ENCODE results near the gene RNF217.

The RNF217 gene

DNA sequence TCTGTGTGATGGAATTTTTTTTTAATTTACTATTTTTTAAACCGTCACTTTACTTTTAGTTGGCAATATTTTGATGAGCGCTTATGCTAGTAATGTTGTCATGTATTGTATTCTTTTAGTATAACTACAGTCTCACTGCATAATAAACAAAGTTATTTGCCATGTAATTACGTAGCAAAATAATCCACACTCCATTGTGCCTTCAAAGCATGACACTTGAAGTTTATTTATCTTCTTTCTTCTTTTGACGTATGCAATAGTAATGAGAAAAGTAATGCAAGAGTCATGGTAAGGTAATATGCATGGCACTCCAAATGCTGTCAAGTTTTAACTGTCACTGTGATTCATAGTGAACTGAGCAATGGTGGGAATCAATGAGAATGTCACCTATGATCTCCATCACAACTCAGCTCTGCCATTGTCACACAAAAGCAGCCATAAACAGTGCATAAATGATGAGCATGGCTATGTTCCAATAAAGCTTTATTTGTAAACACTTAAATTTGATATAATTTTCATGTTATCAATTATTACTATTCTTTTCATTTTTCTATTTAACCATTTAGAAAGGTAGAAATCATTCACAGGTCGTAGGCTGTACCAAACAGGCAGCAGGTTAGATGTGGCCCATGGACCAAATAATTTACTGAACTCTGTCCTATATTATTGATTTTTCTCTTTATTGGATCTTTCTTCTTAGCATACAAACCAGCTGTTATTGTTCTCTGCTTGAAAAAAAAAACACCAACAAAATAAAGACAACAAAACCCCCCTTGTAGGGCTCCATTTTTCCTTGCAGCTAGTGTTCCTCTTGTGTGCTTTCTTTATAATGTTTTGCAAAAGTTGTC lies 27.1 kb downstream of the RNF217 start:
- H3K4me3 ChIP-seq (ENCODE audit: low read depth, low read length): no peak overlapping the region
- TF ChIP-seq, protein P1, sequence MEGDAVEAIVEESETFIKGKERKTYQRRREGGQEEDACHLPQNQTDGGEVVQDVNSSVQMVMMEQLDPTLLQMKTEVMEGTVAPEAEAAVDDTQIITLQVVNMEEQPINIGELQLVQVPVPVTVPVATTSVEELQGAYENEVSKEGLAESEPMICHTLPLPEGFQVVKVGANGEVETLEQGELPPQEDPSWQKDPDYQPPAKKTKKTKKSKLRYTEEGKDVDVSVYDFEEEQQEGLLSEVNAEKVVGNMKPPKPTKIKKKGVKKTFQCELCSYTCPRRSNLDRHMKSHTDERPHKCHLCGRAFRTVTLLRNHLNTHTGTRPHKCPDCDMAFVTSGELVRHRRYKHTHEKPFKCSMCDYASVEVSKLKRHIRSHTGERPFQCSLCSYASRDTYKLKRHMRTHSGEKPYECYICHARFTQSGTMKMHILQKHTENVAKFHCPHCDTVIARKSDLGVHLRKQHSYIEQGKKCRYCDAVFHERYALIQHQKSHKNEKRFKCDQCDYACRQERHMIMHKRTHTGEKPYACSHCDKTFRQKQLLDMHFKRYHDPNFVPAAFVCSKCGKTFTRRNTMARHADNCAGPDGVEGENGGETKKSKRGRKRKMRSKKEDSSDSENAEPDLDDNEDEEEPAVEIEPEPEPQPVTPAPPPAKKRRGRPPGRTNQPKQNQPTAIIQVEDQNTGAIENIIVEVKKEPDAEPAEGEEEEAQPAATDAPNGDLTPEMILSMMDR (IDR thresholded peaks at IDR 0.05; ENCODE audit: borderline replicate concordance, insufficient read depth, low read depth, low read length): no peak

DNA sequence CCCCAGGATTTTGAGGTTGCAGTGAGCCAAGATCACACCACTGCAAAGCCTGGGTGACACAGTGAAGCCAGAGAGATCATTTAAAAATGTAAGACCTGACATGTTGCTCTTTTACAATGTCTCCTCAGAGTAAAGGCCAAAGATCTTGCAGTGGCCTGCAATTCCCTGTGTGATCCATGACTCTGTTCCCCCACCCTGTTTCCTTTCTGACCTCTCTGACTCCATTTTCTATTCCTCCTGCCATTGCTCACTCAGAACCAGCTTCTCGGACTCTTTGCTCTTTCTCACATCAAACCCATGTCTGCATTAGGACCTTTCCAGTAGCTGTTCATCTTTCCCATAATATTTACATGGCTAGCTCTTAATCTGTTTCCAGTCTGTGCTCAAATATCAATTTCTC lies 28.8 kb downstream of the RNF217 start:
- no peak overlapping the region for H3K4me3 ChIP-seq (ENCODE audit: low read depth, low read length)
- TF ChIP-seq, protein P1 (IDR thresholded peaks at IDR 0.05; ENCODE audit: borderline replicate concordance, insufficient read depth, low read depth, low read length): no peak

DNA sequence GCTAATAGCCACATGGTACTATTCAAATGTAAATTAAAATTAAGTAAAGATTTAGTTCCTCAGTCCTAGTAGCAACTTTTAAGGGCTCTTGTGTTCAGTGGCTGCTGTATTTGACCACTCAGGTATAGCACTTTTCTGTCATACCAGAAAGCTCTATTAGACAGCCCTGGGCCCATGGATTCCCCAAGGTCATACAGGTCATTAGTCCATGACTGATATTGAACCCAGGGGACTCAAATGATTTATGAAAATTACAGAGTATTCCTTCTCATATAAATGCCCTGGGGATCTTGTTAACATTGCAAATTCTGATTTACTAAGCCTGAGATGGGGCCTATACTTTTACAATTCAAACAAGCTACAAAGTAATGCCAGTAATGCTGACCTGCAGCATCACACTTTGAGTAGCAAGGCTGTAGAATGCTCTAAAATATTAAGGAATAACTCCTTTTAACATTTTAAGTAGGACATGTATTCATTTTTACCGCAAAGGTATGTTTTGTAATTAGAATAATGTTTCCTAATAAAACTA lies 29.6 kb downstream of the RNF217 start:
- no peak overlapping the region for H3K4me3 ChIP-seq (ENCODE audit: low read depth, low read length)
- TF ChIP-seq, protein P1 (IDR thresholded peaks at IDR 0.05; ENCODE audit: borderline replicate concordance, insufficient read depth, low read depth, low read length): no peak

DNA sequence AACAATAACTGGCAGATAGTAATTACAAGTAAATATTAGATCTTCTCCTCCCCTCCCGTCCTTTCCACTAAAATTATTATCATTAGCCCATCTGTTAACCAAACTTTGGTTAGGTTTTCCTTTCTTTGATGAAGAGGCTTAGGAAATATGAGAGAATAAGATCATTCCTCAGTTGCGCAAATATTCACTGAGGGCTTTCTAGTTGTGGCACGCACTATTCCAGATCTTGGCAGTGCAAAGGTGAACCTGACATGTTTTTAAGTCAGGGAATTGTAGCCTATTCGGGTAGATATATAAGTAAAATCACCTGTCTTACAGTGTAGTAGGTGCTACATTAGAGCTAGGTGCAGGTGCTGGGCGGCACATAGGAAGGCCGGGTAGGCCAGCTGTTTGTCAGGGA lies 31.1 kb downstream of the RNF217 start:
- TF ChIP-seq, protein P1 (IDR thresholded peaks at IDR 0.05; ENCODE audit: borderline replicate concordance, insufficient read depth, low read depth, low read length): no peak
- no peak overlapping the region for H3K4me3 ChIP-seq (ENCODE audit: low read depth, low read length)

DNA sequence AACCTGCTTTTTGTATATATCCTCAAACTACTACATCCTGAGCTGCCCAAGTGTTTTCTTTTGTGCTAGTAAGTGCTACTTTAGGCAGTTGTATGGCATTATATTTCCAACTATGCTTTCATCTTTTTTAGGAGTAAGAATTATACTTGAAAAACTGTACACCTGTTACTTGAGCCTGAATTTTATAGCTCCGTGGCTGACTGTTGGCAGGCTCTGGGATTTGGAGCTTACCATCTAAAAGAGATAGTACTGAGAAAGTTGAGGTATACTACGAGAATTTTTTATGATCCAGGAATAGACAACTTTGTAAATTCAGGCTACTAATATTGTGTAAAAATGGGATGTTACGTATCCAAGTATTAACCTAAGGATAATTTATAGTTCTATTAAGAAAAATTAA lies 32.4 kb downstream of the RNF217 start:
- TF ChIP-seq, protein P1 (IDR thresholded peaks at IDR 0.05; ENCODE audit: borderline replicate concordance, insufficient read depth, low read depth, low read length): no peak

DNA sequence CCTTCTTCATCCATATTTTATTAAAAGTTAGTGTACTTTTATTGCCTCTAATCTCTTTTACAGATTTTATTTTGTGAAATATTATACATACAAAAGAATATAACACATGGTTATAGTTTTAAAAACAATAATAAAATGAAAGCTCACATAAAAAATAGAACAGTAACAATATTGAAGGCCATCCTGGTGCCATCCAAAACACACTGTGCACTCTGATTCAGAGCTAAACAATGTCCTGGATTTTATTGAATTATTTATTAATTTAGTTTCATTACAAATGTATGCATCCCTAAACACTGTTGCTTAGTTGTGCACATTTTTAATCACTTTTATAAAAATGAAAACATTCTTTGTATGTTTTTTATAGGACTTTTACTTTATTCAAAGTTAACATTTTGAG lies 32.9 kb downstream of the RNF217 start:
- TF ChIP-seq, protein P1 (IDR thresholded peaks at IDR 0.05; ENCODE audit: borderline replicate concordance, insufficient read depth, low read depth, low read length): no peak
- no peak overlapping the region for H3K4me3 ChIP-seq (ENCODE audit: low read depth, low read length)

More for the DNA sequence above, 32.4 kb downstream of the RNF217 start:
- no peak overlapping the region for H3K4me3 ChIP-seq (ENCODE audit: low read depth, low read length)

Measured in GM12875 (cell line).